Fibroblast of lung (primary cell): Measurements from ENCODE around the gene CTNNA2.

Experiments used
- CTCF ChIP-seq, 2 donors: IDR thresholded peaks in 1 of 2; conservative IDR thresholded peaks in 1 of 2; 1 replicate in 1 of 2; 2 replicates in 1 of 2; pipeline ENCODE4 v1.5.1; 2011 to 2012; ENCODE audit warnings: low read length in 2 of 2, control low read depth in 1 of 2, inconsistent platforms in 1 of 2, low read depth in 1 of 2, mild to moderate bottlenecking in 1 of 2
- EZH2 ChIP-seq: IDR thresholded peaks from 2 replicates; pipeline ENCODE4 v1.5.1; 2012; ENCODE audit warnings: low read length, control low read depth, mild to moderate bottlenecking; ENCODE audit errors: missing control alignments

GRCh38 chr2:80248146-80248545, 735.3 kb downstream of the CTNNA2 start:
- TF ChIP-seq EZH2 (no peak), CTCF (conservative IDR thresholded peaks at IDR 0.05 in 1 of 2, IDR thresholded peaks at IDR 0.05 in 1 of 2; ENCODE audit: low read depth in 1 of 2, low read length in 2 of 2) (no peak)
